Transverse colon (tissue), 4 donors: ENCODE results near the gene CACNA2D2.

Experiments used
- EP300 ChIP-seq: sonication (generic); formaldehyde crosslinking; IDR thresholded peaks from one replicate; pipeline ENCODE4 v1.6.1; 2017; ENCODE audit warnings: antibody characterized with exemption, low read depth
- POLR2A ChIP-seq: fragments of 450-650 bp; IDR thresholded peaks from one replicate; pipeline ENCODE4 v1.6.1; 2016; ENCODE audit warnings: antibody characterized with exemption, mild to moderate bottlenecking, moderate library complexity
- POLR2AphosphoS5 ChIP-seq, 3 donors: sonication (generic); formaldehyde crosslinking; IDR thresholded peaks; one replicate each; pipeline ENCODE4 v1.6.1; 2016; ENCODE audit warnings: antibody characterized with exemption in 3 of 3
- TF ChIP-seq, protein P1 (sequence below), 5 experiments: fragments of 200-600 bp in 3 of 5; fragments of 450-650 bp in 2 of 5; sonication (generic) in 3 of 5; IDR thresholded peaks; 1 replicate in 2 of 5; 2 replicates in 3 of 5; pipeline ENCODE4 v1.5.1; 2016 to 2017; ENCODE audit warnings: antibody characterized with exemption in 5 of 5, inconsistent platforms in 3 of 5, mild to moderate bottlenecking in 2 of 5, moderate library complexity in 1 of 5

- TF ChIP-seq, protein P1, sequence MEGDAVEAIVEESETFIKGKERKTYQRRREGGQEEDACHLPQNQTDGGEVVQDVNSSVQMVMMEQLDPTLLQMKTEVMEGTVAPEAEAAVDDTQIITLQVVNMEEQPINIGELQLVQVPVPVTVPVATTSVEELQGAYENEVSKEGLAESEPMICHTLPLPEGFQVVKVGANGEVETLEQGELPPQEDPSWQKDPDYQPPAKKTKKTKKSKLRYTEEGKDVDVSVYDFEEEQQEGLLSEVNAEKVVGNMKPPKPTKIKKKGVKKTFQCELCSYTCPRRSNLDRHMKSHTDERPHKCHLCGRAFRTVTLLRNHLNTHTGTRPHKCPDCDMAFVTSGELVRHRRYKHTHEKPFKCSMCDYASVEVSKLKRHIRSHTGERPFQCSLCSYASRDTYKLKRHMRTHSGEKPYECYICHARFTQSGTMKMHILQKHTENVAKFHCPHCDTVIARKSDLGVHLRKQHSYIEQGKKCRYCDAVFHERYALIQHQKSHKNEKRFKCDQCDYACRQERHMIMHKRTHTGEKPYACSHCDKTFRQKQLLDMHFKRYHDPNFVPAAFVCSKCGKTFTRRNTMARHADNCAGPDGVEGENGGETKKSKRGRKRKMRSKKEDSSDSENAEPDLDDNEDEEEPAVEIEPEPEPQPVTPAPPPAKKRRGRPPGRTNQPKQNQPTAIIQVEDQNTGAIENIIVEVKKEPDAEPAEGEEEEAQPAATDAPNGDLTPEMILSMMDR (IDR thresholded peaks at IDR 0.05): no peak
- TF ChIP-seq POLR2A: no peak
- no peak for TF ChIP-seq POLR2AphosphoS5 (IDR thresholded peaks at IDR 0.05)
- TF ChIP-seq EP300: no peak
Observed at GRCh38 chr3:50322115-50322385, 181.4 kb downstream of the CACNA2D2 start.
